SK-N-SH (cell line): ENCODE measurements around the gene UTP4. TPM values are rescaled to one million over a fixed set of nuclear protein-coding genes. Genes with fewer than 3 reads are reported as not detected.

Experiments
- CTCF ChIA-PET: fragments of 300-600, 350-600 bp; formaldehyde crosslinking; extraction: SDS; loops from one replicate; lab custom pipeline; 2021; lab: Yijun Ruan, JAX
- POLR2A ChIA-PET: fragments of 350-600 bp; sonication (Branson Sonifier 250); formaldehyde crosslinking; extraction: SDS; loops from one replicate; lab custom pipeline; 2020; ENCODE audit warnings: antibody characterized with exemption, inconsistent platforms; lab: Yijun Ruan, JAX
- DNase-seq: peaks from one replicate; pipeline ENCODE4 v3.0.0; 2012
- H2AFZ ChIP-seq: fragments of 200-600 bp; sonication (generic); 2 replicates; pipeline ENCODE4 v1.8.1; 2016; ENCODE audit warnings: antibody characterized with exemption, mild to moderate bottlenecking, low read depth
- H3F3A ChIP-seq: fragments of 200-600 bp; sonication (generic); replicated peaks from 2 replicates; pipeline ENCODE3; 2016; ENCODE audit warnings: antibody characterized with exemption, mild to moderate bottlenecking; ENCODE audit not compliant: insufficient read depth
- H3K27ac ChIP-seq, 2 experiments: fragments of 200-500 bp in 1 of 2; fragments of 200-600 bp in 1 of 2; sonication (Bioruptor generic) in 1 of 2; sonication (generic), shearing (Covaris generic) in 1 of 2; 2 replicates each; pipeline versions ENCODE4 v1.5.1 to v1.6.1; 2014 to 2016; ENCODE audit warnings: low read depth in 2 of 2, inconsistent platforms in 1 of 2, low read length in 1 of 2, mild to moderate bottlenecking in 1 of 2, mixed read lengths in 1 of 2
- H3K27me3 ChIP-seq: fragments of 200-600 bp; sonication (generic), shearing (Covaris generic); 2 replicates; pipeline ENCODE4 v1.6.1; 2016; ENCODE audit warnings: mixed run types; ENCODE audit not compliant: insufficient read depth
- H3K36me3 ChIP-seq, 2 experiments: fragments of 200-500 bp in 1 of 2; fragments of 200-600 bp in 1 of 2; sonication (Bioruptor generic) in 1 of 2; sonication (generic) in 1 of 2; replicated peaks in 1 of 2; 2 replicates each; pipeline versions ENCODE3 to v1.5.1; 2014 to 2016; ENCODE audit warnings: low read length in 1 of 2, mild to moderate bottlenecking in 1 of 2; ENCODE audit not compliant: insufficient read depth in 2 of 2, control insufficient read depth in 1 of 2
- H3K4me1 ChIP-seq, 2 experiments: fragments of 200-500 bp in 1 of 2; fragments of 200-600 bp in 1 of 2; sonication (Bioruptor generic) in 1 of 2; sonication (generic), shearing (Covaris generic) in 1 of 2; 2 replicates each; pipeline versions ENCODE4 v1.5.1 to v1.6.1; 2014 to 2016; ENCODE audit warnings: low read depth in 1 of 2, low read length in 1 of 2, mixed run types in 1 of 2; ENCODE audit not compliant: insufficient read depth in 2 of 2, control insufficient read depth in 1 of 2
- H3K4me2 ChIP-seq: fragments of 200-600 bp; sonication (generic), shearing (Covaris generic); 2 replicates; pipeline ENCODE4 v1.6.1; 2017; ENCODE audit warnings: mixed run types
- H3K4me3 ChIP-seq, 2 experiments: fragments of 200-500 bp in 1 of 2; fragments of 200-600 bp in 1 of 2; sonication (Bioruptor generic) in 1 of 2; sonication (generic), shearing (Covaris generic) in 1 of 2; 2 replicates each; pipeline versions ENCODE4 v1.5.1 to v1.8.1; 2014 to 2016; ENCODE audit warnings: low read depth in 2 of 2, inconsistent platforms in 1 of 2, low read length in 1 of 2, mild to moderate bottlenecking in 1 of 2, mixed read lengths in 1 of 2, moderate library complexity in 1 of 2
- H3K79me2 ChIP-seq: fragments of 200-600 bp; sonication (generic); 2 replicates; pipeline ENCODE4 v1.8.1; 2017; ENCODE audit warnings: mild to moderate bottlenecking; ENCODE audit not compliant: insufficient read depth
- H3K9ac ChIP-seq: fragments of 200-600 bp; sonication (generic); 2 replicates; pipeline ENCODE4 v1.6.1; 2017; ENCODE audit warnings: mixed run types
- H3K9me2 ChIP-seq: fragments of 200-600 bp; sonication (generic); 2 replicates; pipeline ENCODE4 v1.6.1; 2017; ENCODE audit warnings: mixed run types
- H3K9me3 ChIP-seq: fragments of 200-600 bp; sonication (generic); 2 replicates; pipeline ENCODE4 v1.6.1; 2017; ENCODE audit warnings: mixed run types, mild to moderate bottlenecking, moderate library complexity
- H4K20me1 ChIP-seq: fragments of 200-600 bp; sonication (generic); 2 replicates; pipeline ENCODE4 v1.6.1; 2017; ENCODE audit warnings: mild to moderate bottlenecking, mixed run types; ENCODE audit not compliant: insufficient read depth
- EP300 ChIP-seq, 2 experiments: IDR thresholded peaks; 2 replicates each; pipeline versions ENCODE4 v1.4.0 to v1.6.1; 2012; ENCODE audit warnings: borderline replicate concordance in 1 of 2, low read depth in 1 of 2, low read length in 1 of 2
- FOSL2 ChIP-seq: IDR thresholded peaks from 2 replicates; pipeline ENCODE4 v1.4.0; 2012; ENCODE audit warnings: low read depth, mild to moderate bottlenecking, moderate library complexity, borderline replicate concordance
- FOXJ3 ChIP-seq: sonication (generic); formaldehyde crosslinking; IDR thresholded peaks from 2 replicates; pipeline ENCODE4 v1.5.1; 2020; ENCODE audit warnings: mild to moderate bottlenecking, missing genetic modification reagents
- FOXM1 ChIP-seq: IDR thresholded peaks from 2 replicates; pipeline ENCODE4 v1.4.0; 2012; ENCODE audit warnings: low read depth, mild to moderate bottlenecking
- MEF2A ChIP-seq: IDR thresholded peaks from 2 replicates; pipeline ENCODE4 v1.4.0; 2012; ENCODE audit warnings: low read depth, borderline replicate concordance
- MXI1 ChIP-seq: IDR thresholded peaks from 2 replicates; pipeline ENCODE4 v1.6.1; 2012; ENCODE audit warnings: mild to moderate bottlenecking, low read depth, low read length, improper control_type of control experiment
- NFIC ChIP-seq: IDR thresholded peaks from 2 replicates; pipeline ENCODE4 v1.4.0; 2012; ENCODE audit warnings: borderline replicate concordance
- NRF1 ChIP-seq: IDR thresholded peaks from 2 replicates; pipeline ENCODE4 v1.6.1; 2012; ENCODE audit warnings: low read depth, mild to moderate bottlenecking, low read length
- RAD21 ChIP-seq: IDR thresholded peaks from 2 replicates; pipeline ENCODE4 v1.6.1; 2012; ENCODE audit warnings: mild to moderate bottlenecking, low read length
- RCOR1 ChIP-seq: fragments of 150-350 bp; IDR thresholded peaks from 2 replicates; pipeline ENCODE4 v1.6.1; 2017; ENCODE audit warnings: antibody characterized with exemption, low read length
- RFX5 ChIP-seq: IDR thresholded peaks from 2 replicates; pipeline ENCODE4 v1.6.1; 2012; ENCODE audit warnings: mild to moderate bottlenecking, improper control_type of control experiment, low read length
- SMC3 ChIP-seq: IDR thresholded peaks from 2 replicates; pipeline ENCODE4 v1.6.1; 2012; ENCODE audit warnings: low read depth, low read length, improper control_type of control experiment
- TAF1 ChIP-seq: IDR thresholded peaks from 2 replicates; pipeline ENCODE4 v1.6.1; 2012; ENCODE audit warnings: low read depth, mild to moderate bottlenecking, low read length, moderate library complexity, borderline replicate concordance
- TCF12 ChIP-seq: IDR thresholded peaks from 2 replicates; pipeline ENCODE4 v1.4.0; 2012
- TEAD4 ChIP-seq: IDR thresholded peaks from 2 replicates; pipeline ENCODE4 v1.4.0; 2012; ENCODE audit warnings: mild to moderate bottlenecking, borderline replicate concordance; ENCODE audit not compliant: insufficient read depth
- YY1 ChIP-seq: IDR thresholded peaks from 2 replicates; pipeline ENCODE4 v1.4.0; 2012; ENCODE audit warnings: low read depth, mild to moderate bottlenecking
- WGBS: methylation state at CpG from one replicate; pipeline ENCODE4 v1.1.6; 2017; ENCODE audit warnings: low lambda C conversion rate; 5-methylcytosine and 5-hydroxymethylcytosine counted together
- polyA plus RNA-seq, 3 experiments: library from polyadenylated mRNA; depleted of rRNA; stranded (reverse); fragments of >200 nt; gene quantifications; 2 replicates each; pipeline ENCODE4 v1.2.3, GENCODE V29; 2012
- TF ChIP-seq, protein P1 (sequence below): IDR thresholded peaks from 2 replicates; pipeline ENCODE4 v1.4.0; 2012; ENCODE audit warnings: low read depth, borderline replicate concordance
- TF ChIP-seq, protein P2 (sequence below): IDR thresholded peaks from 2 replicates; pipeline ENCODE4; 2012
- TF ChIP-seq, protein P3 (sequence below): fragments of 150-350 bp; IDR thresholded peaks from 2 replicates; pipeline ENCODE4 v1.6.1; 2017; ENCODE audit warnings: antibody characterized with exemption, low read length, low read depth, borderline replicate concordance

The UTP4 gene
- polyA plus RNA-seq, 1 of the 3 experiments (the other 2 are of a cell fraction), result 66.5 TPM

DNA sequence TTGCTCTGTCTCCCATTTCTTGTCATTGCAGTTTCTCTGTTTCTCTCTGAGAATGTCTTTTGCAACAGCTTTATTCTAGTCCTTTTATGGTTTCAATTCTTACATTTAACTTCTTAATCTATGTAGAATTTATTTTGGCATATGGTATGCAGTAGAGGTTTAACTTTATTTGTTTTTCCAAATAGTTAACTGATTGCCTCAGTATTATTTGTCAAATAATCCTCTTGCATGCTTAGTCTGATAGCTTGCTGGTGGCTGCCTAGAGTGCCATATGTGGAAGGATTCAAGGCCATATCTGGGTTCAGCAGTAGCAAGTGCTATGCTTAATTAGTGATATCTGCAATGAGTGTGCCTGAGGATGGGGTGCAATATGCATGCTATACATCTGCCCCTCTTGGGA is 61.4 kb downstream of the UTP4 start (continued):
- TF ChIP-seq TEAD4 (no peak), RCOR1 (no peak), NFIC (no peak)
- TF ChIP-seq, protein P1, sequence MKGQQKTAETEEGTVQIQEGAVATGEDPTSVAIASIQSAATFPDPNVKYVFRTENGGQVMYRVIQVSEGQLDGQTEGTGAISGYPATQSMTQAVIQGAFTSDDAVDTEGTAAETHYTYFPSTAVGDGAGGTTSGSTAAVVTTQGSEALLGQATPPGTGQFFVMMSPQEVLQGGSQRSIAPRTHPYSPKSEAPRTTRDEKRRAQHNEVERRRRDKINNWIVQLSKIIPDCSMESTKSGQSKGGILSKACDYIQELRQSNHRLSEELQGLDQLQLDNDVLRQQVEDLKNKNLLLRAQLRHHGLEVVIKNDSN, result no peak
- TF ChIP-seq, all 33 proteins: peak for 0

DNA sequence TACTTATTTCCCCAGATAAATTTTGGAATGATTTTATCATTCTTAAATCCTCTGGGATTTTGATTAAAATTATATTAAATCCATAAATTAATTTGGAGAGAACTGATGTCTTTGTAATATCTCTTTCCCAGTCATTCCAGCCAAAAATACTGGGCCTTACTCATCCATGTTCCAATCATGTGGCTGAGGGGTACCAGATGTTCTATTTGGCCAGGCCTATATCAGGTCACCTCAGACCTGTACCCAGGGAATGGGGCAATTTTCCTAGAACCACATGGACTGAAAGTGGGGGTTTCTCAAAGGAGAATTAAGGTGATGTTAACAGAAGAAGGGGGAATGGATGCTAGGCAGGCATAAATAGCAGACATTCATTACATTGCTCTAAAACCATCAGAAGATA is 62.0 kb downstream of the UTP4 start:
- CTCF ChIA-PET, result interaction anchor here (0.9 kb wide), 1 partner anchor 17 kb away, joined by 3 read pairs; no protein-coding TSS in a partner anchor
- no peak for DNase-seq
- H3F3A ChIP-seq, result peaks cover 9% of the 10 kb centered on the region
- no peaks in the 10 kb centered on the region for H3K9me2 ChIP-seq
- no peak overlapping the region for H2AFZ ChIP-seq
- peaks cover 10 to 17% of the 10 kb centered on the region in 2 experiments; a peak in 2 of 4 replicates for H3K4me1 ChIP-seq
- TF ChIP-seq SMC3, result no peak
- no peak for TF ChIP-seq YY1
- TF ChIP-seq EP300 (IDR thresholded peaks at IDR 0.05; ENCODE audit: borderline replicate concordance in 1 of 2, low read depth in 1 of 2, low read length in 1 of 2), result no peak
- TF ChIP-seq RCOR1, result no peak
- TF ChIP-seq, protein P2, sequence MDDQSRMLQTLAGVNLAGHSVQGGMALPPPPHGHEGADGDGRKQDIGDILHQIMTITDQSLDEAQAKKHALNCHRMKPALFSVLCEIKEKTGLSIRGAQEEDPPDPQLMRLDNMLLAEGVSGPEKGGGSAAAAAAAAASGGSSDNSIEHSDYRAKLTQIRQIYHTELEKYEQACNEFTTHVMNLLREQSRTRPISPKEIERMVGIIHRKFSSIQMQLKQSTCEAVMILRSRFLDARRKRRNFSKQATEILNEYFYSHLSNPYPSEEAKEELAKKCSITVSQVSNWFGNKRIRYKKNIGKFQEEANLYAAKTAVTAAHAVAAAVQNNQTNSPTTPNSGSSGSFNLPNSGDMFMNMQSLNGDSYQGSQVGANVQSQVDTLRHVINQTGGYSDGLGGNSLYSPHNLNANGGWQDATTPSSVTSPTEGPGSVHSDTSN, result no peak
- no peak for TF ChIP-seq NFIC
- TF ChIP-seq MEF2A, result no peak
- TF ChIP-seq, protein P1, result no peak
- no peak for TF ChIP-seq FOSL2
- TF ChIP-seq MXI1, result no peak
- H3K27ac ChIP-seq, result no peak overlapping the region
- no peak overlapping the region for H3K4me3 ChIP-seq
- POLR2A ChIA-PET, result no interaction called here
- H4K20me1 ChIP-seq, result peaks cover 52% of the 10 kb centered on the region
- no peaks in the 10 kb centered on the region for H3K9me3 ChIP-seq
- H3K36me3 ChIP-seq, result no peaks in the 10 kb centered on the region
- H3K9ac ChIP-seq, result no peak overlapping the region
- H3K27me3 ChIP-seq, result no peaks in the 10 kb centered on the region
- H3K79me2 ChIP-seq, result peaks cover 98% of the 10 kb centered on the region
- H3K4me2 ChIP-seq, result no peak overlapping the region

DNA sequence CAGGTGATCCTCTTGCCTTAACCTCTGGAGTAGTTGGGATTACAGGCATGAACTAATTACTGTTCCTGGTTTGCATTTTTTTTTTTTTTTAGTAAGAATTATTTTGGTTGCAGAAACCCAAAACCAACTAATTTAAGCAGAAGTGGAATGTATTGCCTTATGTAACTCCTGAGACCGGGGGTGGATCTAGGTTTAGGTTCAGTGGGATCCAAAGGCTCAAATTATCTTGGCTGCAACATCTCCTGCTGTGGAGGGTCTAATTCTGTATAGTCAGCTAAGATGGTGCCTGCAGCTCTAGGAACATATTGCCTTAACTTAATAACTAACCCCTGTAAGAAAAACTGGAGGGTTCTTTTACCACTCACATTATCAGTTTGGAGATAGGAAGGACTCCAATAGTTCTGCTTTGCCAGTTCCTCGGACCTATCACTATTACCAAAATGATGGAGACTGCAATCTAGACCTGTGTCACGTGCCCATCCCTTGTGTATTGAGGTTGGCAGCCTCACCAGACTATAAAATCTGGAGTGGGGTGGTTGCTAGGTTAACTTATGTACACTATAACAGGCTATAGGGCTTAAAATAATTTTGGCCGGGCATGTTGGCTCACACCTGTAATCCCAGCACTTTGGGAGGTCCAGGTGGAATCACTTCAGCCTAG is 63.0 kb downstream of the UTP4 start:
- no peaks in the 10 kb centered on the region for H3K27me3 ChIP-seq
- no peak for DNase-seq
- no peaks in the 10 kb centered on the region for H3K36me3 ChIP-seq
- H2AFZ ChIP-seq, result no peak overlapping the region
- CTCF ChIA-PET, result interaction anchor here (0.9 kb wide), 1 partner anchor 16 kb away, joined by 3 read pairs; no protein-coding TSS in a partner anchor
- 98% methylated on average over 4 of the region's 4 CpGs for WGBS
- peaks cover 49% of the 10 kb centered on the region for H4K20me1 ChIP-seq
- H3K4me2 ChIP-seq, result no peak overlapping the region
- no peaks in the 10 kb centered on the region for H3K9me3 ChIP-seq
- no peak overlapping the region for H3K9ac ChIP-seq
- no peaks in the 10 kb centered on the region for H3K9me2 ChIP-seq
- peaks cover 15% of the 10 kb centered on the region for H3F3A ChIP-seq
- H3K4me3 ChIP-seq, result no peak overlapping the region
- no peak overlapping the region for H3K27ac ChIP-seq
- POLR2A ChIA-PET, result no interaction called here
- peaks cover 98% of the 10 kb centered on the region for H3K79me2 ChIP-seq
- H3K4me1 ChIP-seq, result peaks cover 10% of the 10 kb centered on the region in 2 experiments; a peak in 2 of 4 replicates
- TF ChIP-seq TCF12 (no peak), FOXJ3 (CRISPR knock-in tag) (no peak), RAD21 (no peak), NFIC (no peak), FOXM1 (no peak), MEF2A (no peak), NRF1 (no peak), TAF1 (no peak), RCOR1 (no peak), RFX5 (no peak)
- TF ChIP-seq, protein P3, sequence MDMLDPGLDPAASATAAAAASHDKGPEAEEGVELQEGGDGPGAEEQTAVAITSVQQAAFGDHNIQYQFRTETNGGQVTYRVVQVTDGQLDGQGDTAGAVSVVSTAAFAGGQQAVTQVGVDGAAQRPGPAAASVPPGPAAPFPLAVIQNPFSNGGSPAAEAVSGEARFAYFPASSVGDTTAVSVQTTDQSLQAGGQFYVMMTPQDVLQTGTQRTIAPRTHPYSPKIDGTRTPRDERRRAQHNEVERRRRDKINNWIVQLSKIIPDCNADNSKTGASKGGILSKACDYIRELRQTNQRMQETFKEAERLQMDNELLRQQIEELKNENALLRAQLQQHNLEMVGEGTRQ, result no peak
- TF ChIP-seq, protein P2, result no peak
- TF ChIP-seq, protein P1, result no peak
